Stimulated activated CD4-positive, alpha-beta T cell treated with anti-CD3 and anti-CD28 coated beads, Interleukin-15, amount 100 ng/mL, for 48 hours (primary cell): Measurements from ENCODE around the gene TBC1D3.
"Not testable (repeated sequence)": the region's sequence is repeated elsewhere in the genome, so short reads cannot be mapped to it uniquely, and the experiment has no call there.

Source experiments
- DNase-seq, 2 donors: peaks; one replicate each; pipeline ENCODE4 v3.0.0-alpha.2; 2020; ENCODE audit warnings: low read depth in 2 of 2

TBC1D3 gene

GRCh38 chr17:38192455-38192854 lies at the start of gene TBC1D3:
TBC1D3 (minus strand) TSS chr17:38192555; CDS start chr17:38191029, 1,526 bp downstream.
- DNase-seq, result not testable (repeated sequence)

GRCh38 chr17:38232790-38233189 lies 40.4 kb upstream of the TBC1D3 start:
- DNase-seq, result not testable (repeated sequence)

GRCh38 chr17:38225844-38226495 lies 33.6 kb upstream of the TBC1D3 start:
- not testable (repeated sequence) for DNase-seq

GRCh38 chr17:38220867-38221266 lies 28.5 kb upstream of the TBC1D3 start:
- DNase-seq, result not testable (repeated sequence)

GRCh38 chr17:38200271-38200670 lies 7.9 kb upstream of the TBC1D3 start:
- DNase-seq, result not testable (repeated sequence)

GRCh38 chr17:38134860-38135259 lies 57.5 kb downstream of the TBC1D3 start:
- not testable (repeated sequence) for DNase-seq
